ENCODE results near the gene AMOT. TPM values are rescaled to one million over a fixed set of nuclear protein-coding genes. Genes with fewer than 3 reads are reported as not detected.
A peak's percentile ranks its signal among the peaks of the same experiment; 100 is the strongest.

Gene AMOT
- total RNA-seq, 1 experiment from 2014 or later, result 1.7 TPM

DNA sequence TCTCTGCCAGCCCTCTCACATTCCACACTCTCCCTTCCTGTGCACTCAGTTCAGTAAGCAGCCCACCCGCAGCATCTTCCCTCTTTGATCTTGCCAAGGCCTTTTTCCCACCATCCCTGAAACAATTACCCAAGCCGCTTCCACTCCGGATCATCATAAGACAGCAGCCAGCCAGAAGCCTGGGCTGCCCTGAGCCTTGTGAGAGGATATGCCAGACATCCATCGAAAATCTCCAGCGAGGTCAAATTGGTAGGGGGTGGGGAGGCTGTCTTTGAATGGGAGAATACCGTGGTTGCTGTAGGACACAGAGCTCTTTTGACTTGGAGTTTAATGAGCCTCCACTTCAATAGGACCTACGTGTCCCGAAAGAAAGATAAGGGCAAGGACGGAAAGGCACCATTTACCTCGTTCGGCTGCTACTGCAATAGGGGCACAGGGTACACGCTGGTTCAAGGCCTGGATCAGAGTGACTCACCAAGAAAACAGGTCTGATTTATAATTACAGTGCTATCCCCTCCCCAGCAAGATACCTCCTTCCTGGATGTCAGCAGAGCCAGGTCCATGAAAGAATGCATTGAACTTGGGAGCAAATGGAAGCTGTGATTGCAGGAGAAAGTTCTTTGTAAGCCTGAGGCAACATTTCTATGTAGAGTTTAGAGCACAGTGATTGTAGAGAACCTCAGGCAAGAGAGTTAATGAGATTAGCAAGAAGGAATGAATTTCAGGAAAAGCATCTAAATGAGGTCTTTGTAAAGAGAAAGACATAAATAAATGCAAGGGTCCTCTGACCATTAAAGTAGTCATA, 39.5 kb downstream of the AMOT start:
- DNase-seq (ENCODE audit: low spot score), result no peak

DNA sequence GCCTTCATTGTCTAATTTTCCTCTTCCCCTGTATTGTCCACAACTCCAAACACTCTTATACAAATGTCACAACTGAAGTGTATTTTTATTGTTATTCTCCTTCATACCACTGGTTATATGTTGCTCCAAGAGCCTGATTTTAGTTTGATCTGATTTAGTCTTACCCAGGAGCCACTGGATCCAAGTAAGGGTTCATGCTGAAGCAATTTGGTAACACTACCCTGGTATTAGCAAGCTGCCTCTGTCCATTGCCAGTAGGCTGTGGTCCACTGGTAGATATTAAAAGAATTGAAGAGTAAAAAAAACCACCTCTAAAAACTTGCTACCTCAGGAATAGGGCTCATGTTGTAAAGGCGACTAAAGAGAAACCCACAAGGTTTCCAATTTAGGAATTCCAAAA, 41.2 kb downstream of the AMOT start:
- DNase-seq (ENCODE audit: low spot score), result no peak

DNA sequence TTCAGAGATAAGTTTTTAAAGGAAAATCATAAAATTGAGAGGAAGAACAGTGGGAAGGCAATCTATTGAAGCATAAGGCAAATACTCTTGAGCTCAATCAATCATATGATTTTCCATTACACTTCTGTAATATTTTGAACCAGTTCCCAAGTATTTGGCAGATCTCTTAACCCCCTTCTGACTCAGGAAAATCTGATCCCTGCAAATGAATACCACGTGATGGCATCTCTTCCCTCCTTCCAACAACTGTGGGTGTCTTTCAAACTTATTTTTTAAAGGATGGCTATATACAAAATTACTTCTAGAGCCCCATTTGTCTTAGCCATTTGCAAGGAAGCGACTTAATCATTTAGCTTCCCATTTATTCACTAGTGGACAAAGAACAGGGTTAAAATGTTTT, 41.9 kb downstream of the AMOT start:
- no peak for DNase-seq (ENCODE audit: low spot score)

- no peak for DNase-seq (ENCODE audit: low spot score)
These were observed 50.7 kb downstream of the AMOT start for GRCh38 chrX:112789931-112790330.

DNA sequence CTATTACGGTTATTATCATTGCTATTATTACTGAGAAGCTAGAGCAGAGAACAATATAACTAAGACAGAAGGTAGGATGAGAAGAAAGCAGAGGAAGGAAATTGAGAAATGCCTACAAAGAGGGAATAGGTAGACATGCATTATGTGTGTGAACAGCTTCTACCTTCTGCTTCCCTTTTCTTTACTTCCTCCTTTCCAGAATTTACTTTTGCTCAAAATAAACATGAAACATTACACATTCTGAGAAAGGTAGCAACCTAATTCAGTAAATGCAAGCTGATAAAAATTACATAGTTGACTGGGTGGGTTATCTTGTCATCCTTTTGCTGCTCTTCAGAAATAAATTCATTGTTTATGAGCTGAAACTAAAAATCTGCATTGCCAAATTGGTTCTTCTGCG, 54.6 kb downstream of the AMOT start:
- DNase-seq (ENCODE audit: low spot score), result no peak

DNA sequence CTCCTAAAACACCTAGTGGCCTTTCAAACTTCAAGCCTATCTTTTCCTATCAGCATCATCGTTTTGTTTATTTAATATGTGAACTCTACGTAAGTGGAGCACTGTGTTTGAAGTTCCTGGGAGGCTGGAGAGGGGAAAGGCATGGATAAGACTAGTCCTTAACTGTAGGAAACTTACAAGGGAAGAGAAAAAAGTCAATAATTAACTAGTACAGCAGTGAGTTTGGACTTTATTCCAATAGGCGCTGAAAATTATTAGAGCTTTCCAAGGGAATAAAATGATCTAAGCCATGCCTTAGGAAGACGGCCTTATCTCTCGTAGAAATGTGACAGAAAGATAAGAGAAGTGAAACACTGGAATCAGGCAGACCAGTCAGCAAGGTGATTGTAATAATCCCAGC, 55.3 kb downstream of the AMOT start:
- no peak for DNase-seq (ENCODE audit: low spot score)

DNA sequence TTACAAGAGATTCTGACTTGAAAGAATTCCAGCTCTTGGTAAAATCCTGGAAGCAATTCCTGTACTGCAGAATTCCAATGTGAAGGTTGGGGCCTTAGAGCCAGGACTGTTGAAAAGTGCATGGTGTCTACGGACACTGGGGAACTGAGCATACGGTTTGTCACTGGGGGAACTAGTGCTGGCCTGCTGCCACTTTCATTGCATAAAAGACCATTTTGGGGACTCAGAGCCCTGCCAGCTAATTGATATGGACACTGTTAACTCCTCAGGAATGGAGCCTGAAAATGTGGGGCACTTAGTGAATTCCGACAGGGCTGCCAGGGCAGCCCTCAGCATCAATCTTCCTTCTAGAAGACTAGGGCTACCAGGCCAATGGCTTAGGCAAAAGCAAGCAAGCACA, 55.9 kb downstream of the AMOT start:
- DNase-seq (ENCODE audit: low spot score), result no peak

DNA sequence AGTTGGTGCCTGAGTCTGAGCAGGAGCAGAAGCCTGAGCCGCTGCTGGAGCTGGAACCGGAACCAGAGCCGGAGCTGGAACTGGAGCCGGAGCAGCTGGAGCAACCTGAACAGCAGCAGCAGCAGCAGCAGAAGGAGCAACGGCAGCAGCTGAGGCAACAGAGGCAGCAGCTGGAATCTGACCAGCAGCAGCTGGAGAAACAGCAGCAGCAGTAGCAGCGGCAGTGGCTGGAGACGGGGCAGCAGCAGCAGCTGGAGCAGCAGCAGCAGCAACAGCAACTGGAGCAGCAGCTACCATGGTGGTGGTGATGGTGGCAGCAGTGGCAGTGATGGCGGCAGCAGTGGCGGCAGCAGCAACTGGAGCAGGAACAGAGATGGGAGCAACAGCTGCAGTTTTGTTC, 61.5 kb downstream of the AMOT start:
- DNase-seq (ENCODE audit: low spot score), result no peak

GRCh38 chrX:112774651-112775293, 65.9 kb downstream of the AMOT start:
- DNase-seq (ENCODE audit: low spot score), result no peak

- DNase-seq (ENCODE audit: low spot score), result no peak
These were observed 66.5 kb downstream of the AMOT start for GRCh38 chrX:112774142-112774541.

DNA sequence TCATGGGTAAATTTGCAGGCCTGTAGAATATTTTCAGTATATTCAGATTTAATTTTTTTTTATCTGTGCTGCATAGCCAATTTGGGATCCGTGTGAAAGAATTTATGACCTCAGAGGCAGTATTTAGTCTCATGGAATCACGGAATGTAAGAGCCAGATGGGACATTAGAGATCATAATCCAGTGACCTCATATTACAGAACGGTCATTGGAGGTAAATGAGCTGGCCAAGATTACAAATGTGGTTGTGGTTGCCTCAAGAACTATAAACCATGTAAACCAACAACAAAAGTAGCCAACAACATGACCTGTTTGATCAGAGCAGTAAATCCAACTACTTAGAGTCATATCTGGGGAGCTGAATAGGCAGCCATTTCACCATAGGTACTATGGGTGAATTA, 71.6 kb downstream of the AMOT start:
- no peak for DNase-seq (ENCODE audit: low spot score)

DNA sequence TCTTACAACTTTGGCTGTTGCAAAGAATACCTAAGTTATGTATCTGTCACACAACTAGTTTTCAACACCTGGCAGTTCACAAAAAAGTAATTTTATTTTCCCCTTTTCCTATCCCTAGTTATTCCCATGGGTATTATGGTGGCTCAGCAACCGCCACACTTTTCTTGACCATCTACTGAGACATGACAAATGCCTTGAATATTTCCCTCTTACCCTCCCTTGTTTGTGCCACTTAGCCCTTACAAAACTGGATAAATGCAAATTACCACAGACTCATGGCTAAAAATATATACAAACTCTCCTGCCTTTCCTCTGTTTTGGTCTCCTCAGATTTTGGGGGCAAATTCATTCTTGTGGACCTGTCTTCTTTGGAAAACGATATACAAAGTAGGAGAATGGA, 72.1 kb downstream of the AMOT start:
- no peak for DNase-seq (ENCODE audit: low spot score)

- DNase-seq (ENCODE audit: low spot score), result no peak
These were observed 73.9 kb downstream of the AMOT start for GRCh38 chrX:112766774-112767173.

DNA sequence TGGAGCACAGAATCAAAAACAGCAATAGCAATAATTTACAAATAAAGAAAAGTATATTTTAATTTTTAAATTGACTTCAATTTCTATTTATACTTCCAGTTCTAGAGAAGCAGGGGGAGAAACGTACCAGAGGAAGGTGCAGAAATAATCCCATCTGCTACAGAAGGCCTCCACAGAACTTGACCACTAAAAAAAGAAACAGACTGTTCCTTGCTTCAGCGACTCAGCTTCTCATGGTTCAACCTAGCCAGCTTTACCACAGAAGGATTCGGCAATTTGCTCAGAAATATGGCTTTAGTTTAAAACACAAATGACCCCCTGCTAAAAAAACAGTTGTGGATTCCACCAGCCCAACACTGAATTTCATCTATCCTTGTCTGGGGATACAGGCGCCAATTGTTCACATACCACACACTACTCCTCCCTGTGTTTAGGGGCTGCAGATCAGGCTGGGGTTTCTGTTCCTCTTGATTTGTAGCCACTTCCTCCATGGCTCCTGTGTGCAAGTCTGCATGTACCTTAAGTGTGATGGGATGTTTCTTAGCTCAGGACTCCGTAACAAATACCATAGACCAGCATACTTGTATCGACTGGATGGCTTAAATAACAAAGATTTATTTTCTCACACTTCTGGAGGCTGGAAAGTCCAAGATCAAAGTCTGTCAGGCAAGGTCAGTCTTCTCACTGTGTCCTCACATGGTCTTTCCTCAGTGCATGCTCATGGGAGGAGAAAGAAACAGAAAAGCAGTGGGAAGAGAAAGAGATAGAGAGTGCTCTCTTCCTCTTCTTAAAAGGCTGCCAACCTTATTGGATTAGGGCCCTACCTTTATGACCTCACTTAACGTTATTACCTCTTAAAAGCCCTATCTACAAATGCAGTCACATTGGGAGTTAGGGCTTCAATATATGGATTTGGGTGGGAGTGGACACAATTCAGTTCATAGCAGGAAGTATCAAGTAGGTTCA, 79.1 kb downstream of the AMOT start:
- DNase-seq (ENCODE audit: low spot score), result no peak

- no peak for DNase-seq (ENCODE audit: low spot score)
These were observed 79.9 kb downstream of the AMOT start for GRCh38 chrX:112760697-112761096.

DNA sequence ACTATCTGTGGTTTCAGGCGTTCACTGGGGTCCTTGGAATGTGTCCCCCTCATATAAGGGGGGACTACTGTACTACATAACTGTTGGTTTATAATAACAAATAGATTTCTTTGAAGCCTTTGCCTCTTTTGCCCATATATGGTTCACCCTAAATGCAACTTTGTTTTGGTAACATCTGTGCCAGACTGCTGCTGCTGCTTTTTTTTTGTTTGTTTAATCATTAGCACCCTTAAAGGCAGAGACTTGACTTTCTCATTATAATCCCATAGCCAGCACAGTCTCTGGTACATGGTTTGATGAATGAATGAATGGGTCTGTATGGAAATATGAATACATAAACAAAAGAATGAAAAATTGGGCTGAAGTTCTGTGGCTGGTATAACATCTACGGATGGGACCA, 80.7 kb downstream of the AMOT start:
- no peak for DNase-seq (ENCODE audit: low spot score)

- no peak for DNase-seq (ENCODE audit: low spot score)
These were observed 81.1 kb downstream of the AMOT start for GRCh38 chrX:112759512-112759911.

GRCh38 chrX:112757946-112758345, 82.7 kb downstream of the AMOT start:
- DNase-seq (ENCODE audit: low spot score), result no peak

GRCh38 chrX:112753116-112753515, 87.5 kb downstream of the AMOT start:
- DNase-seq (ENCODE audit: low spot score), result no peak

GRCh38 chrX:112751076-112751475, 89.6 kb downstream of the AMOT start:
- DNase-seq (ENCODE audit: low spot score), result no peak

- DNase-seq (ENCODE audit: low spot score), result peak; percentile 37
These were observed 93.6 kb downstream of the AMOT start for GRCh38 chrX:112746812-112747595.
